HG02759 (cell line): ENCODE results near the gene PLA2G3.
A peak's percentile ranks its signal among the peaks of the same experiment; 100 is the strongest.
"Not testable (repeated sequence)": the region's sequence is repeated elsewhere in the genome, so short reads cannot be mapped to it uniquely, and the experiment has no call there.

Experiments
- ATAC-seq: cut with Tn5 transposase; IDR thresholded peaks from one replicate; pipeline ENCODE4 v1.9.1; 2021; ENCODE audit warnings: mild to moderate bottlenecking, moderate library complexity; ENCODE audit not compliant: unreplicated experiment

Gene PLA2G3

DNA sequence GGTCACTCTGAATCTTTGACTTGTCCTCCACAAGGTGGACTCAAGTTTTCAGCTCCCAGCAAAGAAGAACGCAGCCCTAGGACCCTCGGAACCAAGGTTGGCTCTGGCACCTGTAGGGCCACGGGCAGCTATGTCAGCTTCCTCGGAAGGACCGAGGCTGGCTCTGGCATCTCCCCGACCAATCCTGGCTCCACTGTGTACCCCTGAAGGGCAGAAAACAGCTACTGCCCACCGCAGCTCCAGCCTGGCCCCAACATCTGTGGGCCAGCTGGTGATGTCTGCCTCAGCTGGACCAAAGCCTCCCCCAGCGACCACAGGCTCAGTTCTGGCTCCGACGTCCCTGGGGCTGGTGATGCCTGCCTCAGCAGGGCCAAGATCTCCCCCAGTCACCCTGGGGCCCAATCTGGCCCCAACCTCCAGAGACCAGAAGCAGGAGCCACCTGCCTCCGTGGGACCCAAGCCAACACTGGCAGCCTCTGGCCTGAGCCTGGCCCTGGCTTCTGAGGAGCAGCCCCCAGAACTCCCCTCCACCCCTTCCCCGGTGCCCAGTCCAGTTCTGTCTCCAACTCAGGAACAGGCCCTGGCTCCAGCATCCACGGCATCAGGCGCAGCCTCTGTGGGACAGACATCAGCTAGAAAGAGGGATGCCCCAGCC is 15.4 kb downstream of the PLA2G3 start:
- no peak for ATAC-seq

DNA sequence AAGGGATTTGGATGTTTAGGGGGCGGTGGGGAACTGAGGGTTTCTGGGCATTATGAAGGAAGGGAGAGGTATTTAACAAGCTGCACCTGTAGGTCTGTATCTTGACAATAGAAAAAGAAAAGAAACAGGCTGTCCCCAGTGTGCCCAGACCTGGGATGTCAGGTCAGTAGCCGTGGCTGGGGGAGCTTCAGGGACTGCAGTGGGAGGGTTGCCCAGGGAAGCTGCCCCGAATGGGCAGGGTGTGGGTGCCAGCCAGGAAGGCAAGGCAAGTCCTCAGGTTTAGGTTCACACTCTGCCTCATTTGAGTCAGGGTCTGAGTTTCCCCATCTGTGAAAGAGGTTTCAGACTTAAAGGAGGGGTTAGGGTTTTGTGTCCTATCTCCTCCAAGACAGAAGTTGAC is 16.0 kb downstream of the PLA2G3 start:
- ATAC-seq, result no peak

DNA sequence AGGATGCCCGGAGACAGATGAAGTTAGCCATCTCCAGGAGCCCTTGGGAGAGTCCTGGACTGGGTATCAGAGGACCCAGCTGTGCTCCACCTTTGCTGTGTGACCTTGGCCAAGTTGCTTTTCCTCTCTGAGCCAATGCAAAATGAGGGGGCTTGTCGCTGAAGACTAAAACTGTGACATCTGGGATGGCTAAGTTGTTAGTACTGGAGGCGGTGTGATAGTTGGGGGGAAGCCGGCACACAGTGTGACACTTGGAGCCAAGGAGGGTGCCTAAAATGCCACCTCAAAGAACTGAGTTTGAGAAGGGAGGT is 17.1 kb downstream of the PLA2G3 start:
- no peak for ATAC-seq

GRCh38 chr22:31122532-31123291 is 17.6 kb downstream of the PLA2G3 start, which contains the start of gene INPP5J:
Gene INPP5J, plus strand, starts transcription at chr22:31122966. Its CDS starts 49 bp downstream, at chr22:31123015.
- no peak for ATAC-seq

DNA sequence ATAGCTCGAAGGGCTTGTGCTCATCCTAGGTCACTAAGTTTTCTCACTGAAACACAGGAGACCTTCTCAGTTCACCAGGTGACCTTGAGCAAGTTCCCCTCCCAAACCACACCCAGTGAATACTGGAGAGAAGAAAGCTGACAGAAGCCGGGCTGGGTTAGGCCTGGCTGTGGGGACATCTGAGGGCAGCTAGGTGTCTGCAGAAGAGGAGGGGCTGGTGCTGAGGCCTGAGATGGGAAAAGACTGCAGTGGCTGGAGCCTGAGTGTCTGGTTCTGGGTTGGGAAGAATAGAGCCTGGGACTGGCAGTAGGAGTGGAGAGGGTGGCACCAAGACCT is 18.1 kb downstream of the PLA2G3 start:
- ATAC-seq, result no peak

- ATAC-seq, result no peak
Observed at GRCh38 chr22:31121403-31121802, 18.9 kb downstream of the PLA2G3 start.

- ATAC-seq, result no peak
Observed at GRCh38 chr22:31120642-31121041, 19.7 kb downstream of the PLA2G3 start.

DNA sequence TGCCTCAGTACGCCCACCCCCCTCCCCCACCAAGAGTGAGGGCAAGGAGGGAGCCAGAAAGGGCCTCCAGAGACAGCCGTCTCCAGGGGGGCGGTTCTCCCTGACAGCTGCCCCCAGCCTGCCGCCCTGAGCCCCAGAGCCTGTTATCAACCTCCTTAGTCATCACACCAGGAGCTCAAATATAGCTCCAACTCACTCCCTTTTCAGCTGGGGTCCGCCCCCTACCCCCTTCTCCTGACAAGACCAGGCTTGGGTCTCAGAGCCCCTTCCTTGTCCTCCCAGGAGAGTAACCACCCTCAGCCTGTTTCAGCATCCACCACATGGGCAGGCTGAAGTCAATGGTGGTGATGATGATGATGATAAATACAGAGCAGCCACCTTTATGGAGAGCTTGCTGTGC is 20.1 kb downstream of the PLA2G3 start:
- ATAC-seq, result no peak

- no peak for ATAC-seq
Observed at GRCh38 chr22:31119026-31119717, 21.1 kb downstream of the PLA2G3 start.

DNA sequence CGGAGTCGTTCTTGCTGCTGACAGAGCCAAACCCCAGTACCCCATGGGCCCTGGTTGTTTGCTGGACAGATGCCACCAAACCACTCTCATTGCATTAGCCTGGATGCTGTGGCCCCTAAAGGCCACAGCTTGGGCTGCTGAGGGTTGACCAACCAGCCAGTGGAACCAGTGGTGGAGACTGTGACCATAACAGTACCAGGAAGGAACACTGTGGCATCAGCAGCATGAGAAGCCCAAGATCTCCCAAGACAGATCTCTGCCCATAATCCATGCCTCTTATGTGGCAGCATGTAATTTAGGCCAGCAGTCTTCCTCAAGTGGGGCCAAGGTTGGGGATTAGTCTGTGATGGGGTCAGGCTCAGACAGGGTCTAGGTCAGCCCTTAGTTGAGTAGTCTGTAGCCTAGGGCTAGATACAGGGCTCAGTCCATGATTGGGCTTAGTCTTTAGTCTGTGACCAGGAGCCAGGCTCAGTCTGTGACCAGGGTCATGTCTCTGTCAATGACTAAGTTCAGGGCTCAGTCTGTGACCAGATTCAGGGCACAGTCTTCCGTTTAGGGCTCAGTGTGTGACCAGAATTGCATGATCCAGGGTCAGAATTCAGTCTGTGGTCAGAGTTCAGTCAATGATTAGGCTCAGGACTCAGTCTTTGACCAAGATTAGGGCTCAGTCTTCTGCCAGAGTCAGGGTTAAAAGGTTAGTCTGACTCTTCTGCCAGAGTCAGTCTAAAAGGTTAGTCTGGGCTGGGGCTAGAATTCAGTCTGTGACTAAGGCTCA is 22.1 kb downstream of the PLA2G3 start:
- no peak for ATAC-seq

DNA sequence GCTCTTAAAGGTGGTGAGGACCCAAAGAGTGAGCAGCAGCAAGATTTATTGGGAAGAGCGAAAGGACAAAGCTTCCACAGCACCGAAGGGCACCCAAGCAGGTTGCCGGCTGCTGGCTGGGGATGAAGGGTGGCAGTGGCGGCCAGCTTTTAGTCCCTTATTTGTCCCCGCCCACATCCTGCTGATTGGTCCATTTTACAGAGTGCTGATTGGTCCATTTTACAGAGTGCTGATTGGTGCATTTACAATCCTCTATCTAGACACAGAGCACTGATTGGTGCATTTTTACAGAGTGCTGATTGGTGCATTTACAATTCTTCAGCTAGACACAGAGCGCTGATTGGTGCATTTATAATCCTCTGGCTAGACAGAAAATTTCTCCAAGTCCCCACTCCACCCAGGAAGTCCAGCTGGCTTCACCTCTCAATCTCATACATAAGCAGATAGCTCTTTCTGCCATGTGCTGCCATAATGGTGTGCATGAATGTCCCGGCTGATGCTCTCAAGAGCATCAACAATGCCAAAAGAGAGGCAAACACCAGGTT is 27.7 kb downstream of the PLA2G3 start:
- ATAC-seq, result not testable (repeated sequence)

- ATAC-seq, result no peak
Observed at GRCh38 chr22:31107894-31108218, 32.5 kb downstream of the PLA2G3 start.

DNA sequence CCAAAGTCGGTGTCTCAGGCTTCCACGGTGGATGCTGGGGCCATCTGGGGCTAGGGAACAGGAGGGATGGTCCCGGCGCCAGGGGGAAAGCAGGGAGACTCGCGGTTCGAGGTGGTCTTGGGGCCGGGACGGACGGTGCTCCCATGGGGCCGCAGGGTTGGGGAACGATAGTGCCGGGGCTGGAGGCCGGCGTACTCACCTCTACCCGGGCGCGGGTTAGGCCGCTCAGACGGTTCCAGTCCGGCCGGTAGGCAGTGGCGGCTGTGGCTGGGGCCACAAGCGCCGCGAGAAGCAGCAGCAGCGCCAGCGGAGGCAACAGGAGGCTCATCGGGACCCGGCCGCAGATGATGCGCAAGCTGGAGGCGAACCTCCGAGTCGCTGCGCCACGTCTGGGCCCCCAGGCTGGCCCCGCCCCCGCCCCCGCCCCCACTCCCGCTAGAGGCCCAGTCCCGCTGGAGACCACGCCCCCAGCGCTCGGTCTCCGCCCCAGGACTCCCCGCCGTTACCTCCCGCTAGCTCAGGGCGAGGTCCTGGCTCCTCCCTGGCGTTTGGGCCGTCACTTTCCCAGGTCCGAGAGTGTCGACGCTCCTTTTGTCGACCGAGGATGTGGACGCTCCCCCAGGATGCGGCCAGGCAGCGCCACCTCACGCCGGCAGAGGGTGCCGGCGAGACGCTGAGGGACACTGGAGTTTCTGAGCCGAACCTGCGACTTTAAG is 33.0 kb downstream of the PLA2G3 start, which contains the start of gene SELENOM:
Gene SELENOM (minus strand): TSS at position 391 of the 716 bp plus-strand sequence. CDS start 63 bp downstream, at position 328.
- ATAC-seq, result peak; percentile 90

DNA sequence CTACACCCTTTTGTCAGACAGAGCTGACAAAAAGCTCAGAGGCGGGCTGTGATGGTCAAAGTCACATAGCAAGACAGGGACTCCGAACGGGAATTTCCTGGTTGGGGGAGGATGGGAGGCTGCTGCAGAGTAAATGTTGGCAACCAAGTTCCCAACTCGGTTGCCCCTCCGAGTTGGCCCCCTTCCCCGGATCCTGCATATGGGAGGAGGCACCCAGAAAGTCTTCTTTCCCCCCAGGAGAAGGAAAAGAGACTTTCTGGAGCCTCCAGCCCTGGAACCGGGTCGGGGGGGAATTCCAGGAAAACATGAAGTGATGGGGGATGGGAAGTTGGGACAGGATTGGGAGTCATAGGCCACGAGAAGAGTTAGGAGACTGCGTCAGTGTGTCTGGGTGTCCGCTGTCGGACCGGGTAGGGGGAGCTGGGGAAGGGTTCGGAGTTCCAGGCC is 33.6 kb downstream of the PLA2G3 start:
- no peak for ATAC-seq

- ATAC-seq, result no peak
Observed at GRCh38 chr22:31106001-31106571, 34.2 kb downstream of the PLA2G3 start.

GRCh38 chr22:31105282-31105929 is 34.9 kb downstream of the PLA2G3 start:
- no peak for ATAC-seq

DNA sequence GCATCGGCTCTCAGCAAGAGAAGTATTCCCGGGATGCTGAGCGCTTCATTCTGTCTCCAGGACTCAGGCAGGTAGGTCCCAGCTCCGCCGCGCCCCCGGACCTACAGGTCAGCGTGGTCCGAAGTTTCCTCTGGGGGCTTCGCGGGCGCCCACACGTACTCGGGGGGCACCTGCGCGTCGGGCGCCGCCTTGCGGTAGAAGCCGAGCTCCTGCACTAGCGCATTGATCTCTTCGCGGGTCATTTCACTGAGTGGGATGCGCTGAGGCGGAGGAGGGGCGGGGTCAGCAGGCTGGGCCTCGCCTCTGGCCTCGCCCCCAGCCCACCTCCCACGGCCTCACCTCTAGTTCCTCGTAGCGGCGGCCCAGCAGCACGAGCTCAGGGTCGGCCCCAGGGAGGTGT is 35.4 kb downstream of the PLA2G3 start:
- no peak for ATAC-seq

DNA sequence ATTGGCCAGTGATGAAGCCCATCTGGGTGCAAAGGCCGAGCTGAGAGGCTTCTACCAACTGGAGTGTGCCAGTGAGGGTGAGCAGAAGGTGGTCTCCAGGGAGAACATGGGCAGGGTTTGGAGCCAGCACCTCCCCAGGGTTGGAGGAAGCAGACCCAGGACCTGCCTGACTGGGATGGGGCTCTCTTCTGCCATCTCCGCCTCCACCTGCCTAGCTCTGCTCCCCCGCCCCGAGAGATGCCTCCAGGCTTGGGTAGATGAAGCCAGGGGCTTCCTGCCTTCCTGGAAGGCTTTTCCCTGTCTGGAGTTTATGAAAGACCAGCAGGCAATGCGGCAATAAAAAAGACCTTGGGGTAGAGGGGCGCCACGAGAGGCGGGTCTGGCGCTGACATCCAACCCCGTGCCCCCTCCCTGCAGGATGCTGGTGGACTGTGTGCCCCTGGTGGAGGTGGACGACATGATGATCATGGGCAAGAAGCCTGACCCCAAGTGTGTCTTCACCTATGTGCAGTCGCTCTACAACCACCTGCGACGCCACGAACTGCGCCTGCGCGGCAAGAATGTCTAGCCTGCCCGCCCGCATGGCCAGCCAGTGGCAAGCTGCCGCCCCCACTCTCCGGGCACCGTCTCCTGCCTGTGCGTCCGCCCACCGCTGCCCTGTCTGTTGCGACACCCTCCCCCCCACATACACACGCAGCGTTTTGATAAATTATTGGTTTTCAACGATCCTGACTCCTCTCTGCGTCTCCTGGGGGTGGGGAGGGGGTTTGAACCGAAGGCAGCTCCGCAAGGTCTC is 36.2 kb downstream of the PLA2G3 start:
- ATAC-seq, result no peak

DNA sequence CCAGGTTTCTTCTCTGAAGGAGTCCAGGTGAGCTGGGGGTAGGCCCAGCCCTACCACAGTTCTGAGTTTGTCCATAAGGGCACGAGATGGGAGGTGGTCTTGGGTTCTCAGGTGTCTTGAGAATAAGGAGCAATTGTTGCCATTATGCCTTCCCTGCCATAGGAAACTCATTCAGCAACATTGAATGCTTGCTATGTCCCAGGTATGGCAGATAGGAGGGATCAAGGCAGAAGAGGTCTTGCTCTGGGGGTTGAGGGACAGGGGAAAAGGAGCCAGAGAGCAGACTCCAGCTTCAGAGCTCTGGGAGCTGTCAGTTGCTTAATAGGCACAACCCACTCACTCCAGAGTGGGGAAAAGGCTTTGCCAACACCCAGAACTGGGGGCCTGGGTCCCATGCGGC is 37.2 kb downstream of the PLA2G3 start:
- no peak for ATAC-seq
